GM12801 (cell line): ENCODE data around the gene HSDL1.

Experiments
- CTCF ChIP-seq: IDR thresholded peaks from one replicate; pipeline ENCODE4 v1.5.1; 2011; ENCODE audit warnings: control low read depth; ENCODE audit not compliant: insufficient read length; ENCODE audit errors: extremely low read depth

HSDL1 gene

DNA sequence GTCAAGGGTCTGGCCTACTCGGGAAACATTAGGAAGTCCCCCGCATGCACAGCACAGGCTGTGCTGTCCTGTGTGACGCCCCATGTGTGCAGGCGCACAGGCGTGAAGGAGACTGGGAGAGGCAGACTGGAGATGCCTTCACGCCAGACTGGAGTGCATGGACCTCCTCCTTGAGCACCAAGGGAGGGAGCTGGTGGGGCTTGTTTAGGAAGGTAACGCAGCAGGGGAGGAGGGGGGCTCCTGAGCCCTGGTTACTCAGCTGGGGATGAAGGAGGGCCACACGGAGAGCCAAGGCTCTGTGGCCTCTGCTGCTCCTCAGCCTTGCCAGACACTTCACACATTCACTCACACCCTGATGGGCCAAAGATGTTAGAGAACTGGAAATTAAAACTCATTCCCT lies 7.7 kb downstream of the HSDL1 start:
- TF ChIP-seq CTCF: no peak

DNA sequence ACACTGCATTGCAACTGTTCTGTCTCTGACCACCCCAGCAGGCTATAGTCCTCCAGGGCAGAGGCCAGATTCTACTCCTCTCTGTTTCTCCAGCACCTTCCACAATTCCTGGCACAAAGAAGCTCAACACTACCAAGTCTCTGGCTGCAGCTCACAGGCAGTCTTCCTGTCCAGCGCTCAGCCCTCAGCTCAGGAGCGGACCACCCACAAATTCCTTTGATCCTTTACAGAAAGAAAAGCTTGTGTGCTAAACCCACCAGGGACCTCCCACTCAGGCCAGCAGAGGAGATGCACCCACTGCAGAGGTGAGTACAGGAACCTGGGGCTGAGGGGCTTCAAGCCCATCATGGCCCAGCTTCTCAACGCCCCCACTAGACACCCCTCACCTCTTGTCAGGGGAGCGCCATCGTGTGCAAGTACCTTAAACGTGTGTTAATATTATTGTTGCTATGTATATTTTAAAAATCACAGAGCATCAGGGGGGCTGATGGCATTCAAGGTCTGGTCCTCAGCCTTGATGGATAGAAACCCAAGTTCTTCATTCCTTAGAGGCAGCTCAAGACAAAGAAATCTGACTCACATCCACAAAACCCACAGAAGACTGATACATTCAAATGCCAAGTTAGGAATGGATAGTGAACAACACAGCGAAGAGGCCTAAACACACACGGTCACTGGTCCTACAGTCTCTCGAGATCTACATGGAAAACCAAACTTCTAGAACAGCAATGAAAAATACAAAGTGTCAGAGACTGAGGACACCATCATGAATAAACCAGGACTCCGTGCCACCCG lies 8.4 kb downstream of the HSDL1 start:
- no peak for TF ChIP-seq CTCF

DNA sequence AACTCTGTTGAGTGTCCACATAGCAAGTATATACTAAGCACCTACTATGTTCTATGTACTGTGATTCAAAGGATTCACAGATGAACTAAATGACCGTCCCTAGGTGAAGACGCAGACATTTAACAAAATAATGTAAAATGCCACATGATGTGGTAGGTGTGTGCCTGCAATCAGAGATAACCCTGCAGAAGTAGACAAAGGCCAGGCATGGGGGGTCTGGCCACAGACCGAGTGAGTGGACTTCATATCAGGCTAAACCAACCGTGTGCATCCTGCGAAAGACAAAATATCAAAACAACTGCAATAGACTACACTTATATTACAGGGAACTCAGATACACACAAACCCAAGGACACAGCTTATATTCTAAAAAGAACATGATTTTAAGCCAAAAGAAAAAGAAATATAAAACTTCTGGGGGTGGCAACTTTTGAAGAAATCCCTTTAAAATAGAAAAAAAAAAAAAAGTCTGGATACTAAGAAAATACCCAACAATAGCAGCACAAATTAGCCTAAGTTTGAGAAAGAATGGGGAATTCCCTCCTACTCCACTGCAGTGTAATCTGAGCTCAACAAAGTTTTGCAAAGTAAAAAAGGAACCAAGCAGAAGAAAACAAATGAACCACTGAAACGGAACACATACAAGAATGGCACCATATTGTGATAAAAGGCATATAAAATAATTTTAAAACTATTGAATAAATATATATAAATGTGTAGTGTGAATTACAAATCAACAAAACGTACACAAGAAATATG lies 12.3 kb downstream of the HSDL1 start:
- no peak for TF ChIP-seq CTCF

DNA sequence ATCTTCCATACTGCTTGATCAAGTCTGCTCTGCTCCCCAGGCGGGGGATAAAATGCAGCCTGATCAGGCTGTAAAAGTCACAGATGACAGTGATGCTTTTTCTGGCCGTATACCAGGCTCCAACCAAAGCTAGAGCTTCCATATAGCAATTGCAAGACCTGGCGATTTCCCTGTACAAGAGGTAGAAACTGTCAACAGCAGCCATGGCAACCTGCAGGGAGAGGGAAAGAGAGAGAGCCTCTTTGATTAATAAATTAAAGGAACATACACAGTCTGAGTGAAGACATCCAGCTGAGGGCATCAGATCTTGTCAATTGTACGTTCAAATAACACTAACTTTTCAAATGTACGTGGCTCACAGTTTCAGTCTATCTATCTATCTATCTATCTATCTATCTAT lies 13.9 kb downstream of the HSDL1 start:
- no peak for TF ChIP-seq CTCF

- TF ChIP-seq CTCF: no peak
These were observed 20.5 kb downstream of the HSDL1 start for GRCh38 chr16:84124257-84125073.

DNA sequence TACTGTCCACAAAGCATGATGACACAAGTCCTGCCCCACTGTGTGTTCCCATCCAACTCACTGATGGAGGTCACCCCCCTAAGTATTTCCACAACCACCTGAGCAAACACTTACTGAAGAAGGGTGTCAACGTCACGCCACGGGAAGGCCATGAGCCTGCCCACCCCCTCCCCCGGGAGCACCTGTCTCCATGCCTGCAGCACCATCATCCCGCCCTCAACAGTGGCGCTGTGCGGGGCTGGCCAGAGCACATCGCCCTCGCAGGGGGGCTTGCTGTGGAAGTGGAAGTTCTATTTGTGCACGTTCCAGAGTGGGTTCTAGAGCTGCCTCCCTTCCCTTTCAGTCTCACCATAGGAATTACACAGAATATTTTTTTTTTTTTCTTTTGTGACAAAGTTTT lies 24.0 kb downstream of the HSDL1 start:
- no peak for TF ChIP-seq CTCF

GRCh38 chr16:84120023-84120422 lies 25.0 kb downstream of the HSDL1 start:
- TF ChIP-seq CTCF: no peak
